Right lung (tissue), 5 donors: Measurements from ENCODE around the gene UBAP2. TPM values are rescaled to one million over a fixed set of nuclear protein-coding genes. Genes with fewer than 3 reads are reported as not detected.

Experiments
- DNase-seq, 2 donors: peaks; one replicate each; pipeline ENCODE4 v3.0.0-alpha.2; 2013
- polyA plus RNA-seq, 5 donors: library from polyadenylated mRNA; unstranded; fragments of 120-200 nt; gene quantifications; one replicate each; pipeline versions ENCODE4 v1.2.1 to v1.2.3, GENCODE V29; 2013; ENCODE audit warnings: inconsistent platforms in 1 of 5, low replicate concordance in 1 of 5; ENCODE audit not compliant: insufficient read length in 5 of 5, insufficient read depth in 1 of 5

UBAP2 gene
- polyA plus RNA-seq, 5 donors, result 31.5 to 35.2 (median 33.6) TPM

DNA sequence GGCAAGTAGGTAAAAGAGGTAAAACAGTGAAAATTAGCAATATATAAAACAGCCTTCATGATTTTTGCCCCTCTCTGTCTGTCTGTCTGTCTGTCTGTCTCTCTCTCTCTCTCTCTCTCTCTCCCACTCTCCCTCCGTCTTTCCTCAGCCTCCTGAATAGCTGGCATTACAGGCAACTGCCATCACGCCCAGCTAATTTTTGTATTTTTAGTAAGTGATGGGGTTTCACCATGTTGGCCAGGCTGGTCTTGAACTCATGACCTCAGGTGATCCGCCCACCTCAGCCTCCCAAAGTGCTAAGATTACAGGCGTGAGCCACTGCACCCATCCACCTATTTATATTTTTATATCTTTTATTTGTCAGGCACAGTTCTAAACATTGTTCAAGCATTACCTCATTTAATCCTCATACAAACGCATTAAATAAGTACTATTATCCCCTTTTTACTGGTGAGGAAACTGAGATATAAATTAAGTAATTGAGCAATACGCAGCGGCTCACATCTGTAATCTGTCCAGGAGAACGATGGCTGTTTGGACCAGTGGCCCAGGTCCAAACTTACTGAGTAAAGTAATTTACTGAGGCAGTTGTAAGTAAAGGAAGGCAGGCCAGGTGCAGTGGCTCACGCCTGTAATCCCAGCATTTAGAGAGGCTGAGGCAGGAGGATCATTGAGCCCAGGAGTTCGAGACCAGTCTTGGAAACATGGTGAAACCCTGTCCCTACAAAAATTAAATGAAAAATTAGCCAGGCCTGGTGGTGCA is 170.8 kb downstream of the UBAP2 start:
- no peak for DNase-seq

Other genes with a start within 250 kb of the UBAP2 start
- 10 to 100 TPM; 50.7 to 56.6 (median 52.2) TPM for gene UBE2R2, start 231.7 kb downstream of the UBAP2 start, polyA plus RNA-seq
- gene DCAF12, start 77.8 kb upstream of the UBAP2 start, polyA plus RNA-seq, result 10 to 100 TPM; 57.7 to 70.1 (median 66.6) TPM
- gene UBAP1, start 130.2 kb upstream of the UBAP2 start, polyA plus RNA-seq, result 10 to 100 TPM; 44.8 to 52.0 (median 48.4) TPM